ENCODE data around the gene NLRP10.

The NLRP10 gene

GRCh38 chr11:7971846-7972245, 6.6 kb upstream of the NLRP10 start:
- no peak for DNase-seq

- no peak for DNase-seq
These were observed 4.8 kb upstream of the NLRP10 start for GRCh38 chr11:7969756-7970646.

DNA sequence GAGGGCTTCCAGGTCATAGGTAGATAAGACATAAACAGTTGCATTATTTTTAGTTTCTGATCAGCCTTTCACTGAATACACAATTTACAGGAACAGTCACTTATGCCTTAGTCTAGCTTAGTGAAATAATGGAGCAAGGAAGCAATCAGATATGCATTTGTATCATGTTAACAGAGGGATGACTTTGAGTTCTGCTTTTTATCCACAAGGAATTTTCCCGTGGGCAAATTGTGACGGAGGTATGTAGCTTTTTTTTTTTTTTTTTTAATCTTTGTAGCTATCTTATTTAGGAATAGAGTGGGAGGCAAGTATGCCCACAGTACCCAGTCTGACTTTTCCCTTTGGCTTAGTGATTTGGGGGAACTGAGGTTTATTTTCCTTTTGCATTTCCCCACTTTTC, 3.4 kb upstream of the NLRP10 start:
- no peak for DNase-seq

DNA sequence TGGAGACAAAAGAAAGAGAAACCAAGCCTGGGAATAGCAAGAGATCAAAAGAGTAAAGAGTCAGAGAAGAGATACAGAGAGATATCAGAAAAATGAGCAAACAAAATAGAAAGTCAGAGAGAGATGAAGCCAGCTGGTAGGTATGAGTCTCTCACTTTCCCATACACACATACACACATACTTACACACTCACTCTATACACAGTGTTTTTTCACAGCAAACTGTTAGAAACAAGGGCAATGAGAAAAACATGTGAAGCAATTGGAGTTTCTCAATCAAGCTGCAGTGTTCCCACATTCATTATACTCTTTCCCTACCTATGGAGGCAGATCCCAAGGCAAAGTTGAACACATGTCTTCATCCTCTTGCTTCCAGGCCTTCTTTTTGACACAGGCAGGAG, 2.6 kb upstream of the NLRP10 start:
- DNase-seq: no peak

- DNase-seq: no peak
These were observed 1.9 kb upstream of the NLRP10 start for GRCh38 chr11:7967097-7967496.

DNA sequence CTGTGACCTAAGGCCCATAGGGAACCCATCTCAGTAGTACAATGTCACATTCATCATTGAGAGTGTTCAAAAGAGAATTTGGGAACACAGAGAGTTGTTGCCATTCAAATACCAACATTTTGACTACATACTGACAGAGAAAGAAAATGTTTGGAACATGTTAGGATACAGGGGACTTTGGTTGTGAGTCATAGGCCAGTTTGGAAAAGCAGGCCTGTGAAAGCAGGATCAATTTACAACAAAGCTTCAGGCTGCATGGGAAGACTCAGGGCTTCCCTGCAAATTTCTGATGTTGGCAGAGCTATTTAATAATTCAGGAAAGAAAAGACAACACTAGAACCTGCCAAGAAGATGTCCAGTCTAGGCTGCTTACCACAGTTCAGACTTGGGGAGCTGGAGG, 374 bp downstream of the NLRP10 start:
- DNase-seq: no peak

DNA sequence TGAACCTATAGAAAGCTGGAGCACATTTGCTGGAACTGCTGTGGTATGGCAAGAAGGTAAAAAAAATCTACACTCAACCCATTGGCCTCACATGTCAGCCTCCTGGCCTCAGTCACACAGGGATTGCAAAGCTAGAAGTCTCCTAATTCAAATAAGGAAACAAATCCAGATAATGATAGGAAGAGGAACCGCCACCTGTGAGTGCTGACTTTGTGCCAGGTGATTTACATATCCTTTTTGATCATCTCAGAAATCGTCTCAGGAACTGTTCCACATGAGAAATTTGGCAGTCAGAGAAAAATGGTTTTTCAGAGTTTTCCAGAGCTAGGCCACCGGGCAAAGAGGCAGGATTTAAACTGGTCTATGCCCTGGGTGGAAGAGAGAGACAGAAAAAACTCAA, 986 bp downstream of the NLRP10 start:
- no peak for DNase-seq

GRCh38 chr11:7955191-7955590, 10.1 kb downstream of the NLRP10 start:
- no peak for DNase-seq

DNA sequence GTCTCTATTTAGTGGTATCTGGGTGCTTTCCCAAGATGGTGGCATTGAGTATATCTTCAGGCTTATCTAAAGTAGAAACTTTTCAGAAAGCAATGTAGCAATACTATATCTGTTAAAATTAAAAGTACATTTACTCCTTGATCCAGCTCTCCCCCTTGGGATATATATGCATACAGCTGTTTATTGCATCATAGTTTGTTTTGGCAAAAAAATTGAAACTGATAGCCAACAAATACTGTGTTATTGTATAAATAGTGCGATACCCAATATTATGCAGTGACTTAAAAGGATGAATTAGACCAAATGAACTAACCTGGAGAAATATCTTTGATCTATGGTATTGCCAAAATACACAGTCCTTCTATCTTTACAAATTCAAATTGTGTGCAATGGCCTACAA, 15.3 kb downstream of the NLRP10 start:
- no peak for DNase-seq

DNA sequence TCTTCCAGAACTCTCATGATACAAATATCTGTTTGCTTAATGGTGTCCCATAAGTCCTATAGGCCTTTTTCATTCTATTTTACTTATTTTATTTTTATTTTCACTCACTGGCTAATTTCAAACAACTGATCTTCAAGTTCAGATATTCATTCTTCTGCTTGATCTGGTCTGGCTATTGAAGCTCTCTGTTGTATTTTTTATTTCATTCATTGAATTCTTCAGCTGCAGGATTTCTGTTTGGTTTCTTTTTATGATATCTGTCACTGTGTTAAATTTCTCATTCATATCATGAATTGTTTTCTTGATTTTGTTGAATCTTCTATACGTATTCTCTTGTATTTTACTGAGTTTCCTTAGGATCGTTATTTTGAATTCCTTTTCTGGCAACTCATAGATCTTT, 21.1 kb downstream of the NLRP10 start:
- DNase-seq: no peak

DNA sequence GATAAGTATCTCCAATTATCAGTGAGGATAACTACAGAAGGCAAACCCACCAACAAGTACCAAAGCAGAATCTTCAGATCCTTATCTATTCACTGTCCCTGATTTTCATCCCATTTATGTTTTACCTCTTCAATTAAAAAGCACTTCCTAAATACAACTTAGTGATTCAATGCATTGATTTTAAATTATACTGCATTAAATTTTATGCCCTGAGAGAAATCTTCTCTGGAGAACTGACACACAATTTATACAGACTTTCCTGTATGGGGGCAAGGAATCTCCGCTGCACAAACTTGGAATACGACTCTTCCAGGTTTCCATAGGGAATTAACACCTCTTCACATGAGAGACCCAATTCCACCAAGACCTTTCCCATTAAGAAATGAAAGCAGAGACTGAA, 23.6 kb downstream of the NLRP10 start, which contains the start of gene OR10A3:
Gene OR10A3 (minus strand): TSS at position 101 of the 400 bp plus-strand sequence. CDS start 2,188 bp downstream, outside the sequence.
- DNase-seq: no peak

GRCh38 chr11:7941146-7941545, 24.1 kb downstream of the NLRP10 start:
- DNase-seq: no peak

DNA sequence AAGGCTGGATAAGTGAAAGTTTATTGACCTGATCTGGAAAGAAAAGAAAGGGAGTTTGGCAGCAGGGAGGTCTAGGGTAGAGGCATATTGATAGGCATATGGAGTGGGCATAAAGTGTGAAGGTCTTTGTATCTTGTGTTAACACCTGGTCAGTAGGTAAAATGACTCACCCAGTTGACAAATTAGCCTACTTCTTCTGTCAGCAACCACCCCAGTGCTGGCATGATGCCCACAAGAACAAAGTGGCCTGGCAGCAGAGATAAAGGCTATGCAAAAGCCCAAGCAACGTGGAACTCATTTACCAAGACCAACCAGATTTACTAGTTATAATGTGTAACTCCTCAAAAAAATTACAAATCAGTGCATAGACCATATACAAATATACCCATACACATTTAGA, 28.6 kb downstream of the NLRP10 start:
- no peak for DNase-seq

DNA sequence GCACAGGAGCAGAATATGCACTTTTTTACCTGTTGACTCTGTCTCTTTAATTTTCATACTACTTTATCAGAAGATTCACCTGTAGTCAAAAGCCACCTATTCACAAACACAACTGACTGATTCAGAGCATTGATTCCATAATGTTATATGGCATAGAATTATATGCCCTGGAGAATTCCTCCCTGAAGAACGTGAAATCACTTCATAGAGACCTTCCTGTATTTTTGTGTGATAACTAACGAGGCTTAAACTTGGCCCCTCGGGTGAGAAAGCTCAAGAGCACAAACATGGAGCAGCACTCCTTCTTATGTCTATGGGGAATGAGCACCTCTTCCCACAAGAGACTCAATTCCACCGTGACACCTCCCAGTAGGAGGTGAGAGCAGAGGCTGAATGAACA, 34.1 kb downstream of the NLRP10 start, which contains the start of gene OR10A6:
Gene OR10A6 (minus strand): TSS at position 101 of the 400 bp plus-strand sequence. CDS start 2,606 bp downstream, outside the sequence.
- no peak for DNase-seq

GRCh38 chr11:7927635-7928034, 37.6 kb downstream of the NLRP10 start:
- DNase-seq: no peak

- DNase-seq: no peak
These were observed 40.7 kb downstream of the NLRP10 start for GRCh38 chr11:7924536-7924935.

DNA sequence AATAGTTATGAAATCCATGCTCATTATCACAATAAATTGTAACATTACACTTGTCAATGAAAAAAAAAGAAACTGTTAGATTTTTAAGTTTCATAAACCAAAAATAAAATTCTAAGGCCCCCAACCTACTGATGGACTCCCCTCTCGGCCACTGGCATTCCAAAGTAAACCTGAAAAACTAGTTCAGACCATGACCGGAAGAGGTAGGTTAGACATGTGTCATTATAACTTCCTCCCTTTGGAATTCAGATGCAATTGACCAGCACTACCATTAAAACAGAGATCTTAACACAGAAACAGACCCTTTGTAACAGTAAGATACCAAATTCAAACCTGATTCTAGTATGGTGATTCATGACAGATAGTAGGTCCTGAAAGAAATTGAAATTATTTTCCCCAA, 47.1 kb downstream of the NLRP10 start:
- DNase-seq: no peak

Data from CD4-positive, alpha-beta T cell treated with Interleukin-10 for 1 hour (primary cell).